DOHH2 (cell line): ENCODE measurements around the gene LSMEM2.

ENCODE experiments used
- CTCF ChIP-seq: fragments of 200-600 bp; sonication (generic); IDR thresholded peaks from one replicate; pipeline ENCODE4 v1.5.1; 2014; ENCODE audit warnings: antibody characterized with exemption, mild to moderate bottlenecking, low read depth, low read length; ENCODE audit not compliant: poor library complexity, severe bottlenecking
- EZH2phosphoT487 ChIP-seq: fragments of 200-600 bp; sonication (generic); IDR thresholded peaks from 2 replicates; pipeline ENCODE4 v1.6.1; 2017; ENCODE audit warnings: borderline replicate concordance, mild to moderate bottlenecking, antibody characterized with exemption, low read length, moderate library complexity, mixed read lengths

GRCh38 chr3:50260942-50261441, 17.9 kb upstream of the LSMEM2 start:
- TF ChIP-seq CTCF (no peak), EZH2phosphoT487 (no peak)
